Thoracic aorta (tissue), 2 donors: ENCODE data around the gene ATXN10. TPM values are rescaled to one million over a fixed set of nuclear protein-coding genes. Genes with fewer than 3 reads are reported as not detected.

Source experiments
- ATAC-seq: fragments of 150-250 bp; one replicate; pipeline ENCODE4 v1.8.0; 2017; ENCODE audit warnings: low read depth; ENCODE audit not compliant: insufficient number of reproducible peaks, low FRiP score
- DNase-seq: peaks from one replicate; pipeline ENCODE4 v3.0.0-alpha.2; 2020; ENCODE audit warnings: low spot score
- H3K27ac ChIP-seq, 2 donors: fragments of 200-600 bp; sonication (generic); 1 replicate in 1 of 2; 2 replicates in 1 of 2; pipeline ENCODE4 v1.5.1; 2016; ENCODE audit warnings: mild to moderate bottlenecking in 2 of 2, moderate library complexity in 2 of 2
- H3K27me3 ChIP-seq: fragments of 200-600 bp; sonication (generic); replicated peaks from 2 replicates; pipeline ENCODE4 v1.6.0; 2016; ENCODE audit warnings: mild to moderate bottlenecking; ENCODE audit not compliant: insufficient read depth
- H3K36me3 ChIP-seq: fragments of 200-600 bp; sonication (generic); one replicate; pipeline ENCODE4 v1.5.1; 2016
- H3K4me1 ChIP-seq, 2 donors: fragments of 200-600 bp; sonication (generic); 1 replicate in 1 of 2; 2 replicates in 1 of 2; pipeline versions ENCODE4 v1.5.1 to v1.6.0; 2016; ENCODE audit warnings: low read depth in 2 of 2, mild to moderate bottlenecking in 1 of 2; ENCODE audit not compliant: control insufficient read depth in 1 of 2
- H3K4me3 ChIP-seq: fragments of 200-600 bp; sonication (generic); 2 replicates; pipeline ENCODE4 v1.5.1; 2016; ENCODE audit warnings: mild to moderate bottlenecking
- H3K9me3 ChIP-seq: fragments of 200-600 bp; sonication (generic); 2 replicates; pipeline ENCODE4 v1.5.1; 2016
- total RNA-seq, 2 donors: library from RNA; depleted of rRNA; stranded (reverse); fragments of >200 nt; gene quantifications; one replicate each; pipeline versions ENCODE4 v1.1.0 to v1.2.3, GENCODE V29; 2016
- TF ChIP-seq, protein P1 (sequence below): fragments of 200-600 bp; sonication (generic); IDR thresholded peaks from one replicate; pipeline ENCODE4 v1.5.1; 2019; ENCODE audit warnings: antibody characterized with exemption

Gene ATXN10
- total RNA-seq, 2 donors from 2014 or later, result 52.9 to 164 TPM

DNA sequence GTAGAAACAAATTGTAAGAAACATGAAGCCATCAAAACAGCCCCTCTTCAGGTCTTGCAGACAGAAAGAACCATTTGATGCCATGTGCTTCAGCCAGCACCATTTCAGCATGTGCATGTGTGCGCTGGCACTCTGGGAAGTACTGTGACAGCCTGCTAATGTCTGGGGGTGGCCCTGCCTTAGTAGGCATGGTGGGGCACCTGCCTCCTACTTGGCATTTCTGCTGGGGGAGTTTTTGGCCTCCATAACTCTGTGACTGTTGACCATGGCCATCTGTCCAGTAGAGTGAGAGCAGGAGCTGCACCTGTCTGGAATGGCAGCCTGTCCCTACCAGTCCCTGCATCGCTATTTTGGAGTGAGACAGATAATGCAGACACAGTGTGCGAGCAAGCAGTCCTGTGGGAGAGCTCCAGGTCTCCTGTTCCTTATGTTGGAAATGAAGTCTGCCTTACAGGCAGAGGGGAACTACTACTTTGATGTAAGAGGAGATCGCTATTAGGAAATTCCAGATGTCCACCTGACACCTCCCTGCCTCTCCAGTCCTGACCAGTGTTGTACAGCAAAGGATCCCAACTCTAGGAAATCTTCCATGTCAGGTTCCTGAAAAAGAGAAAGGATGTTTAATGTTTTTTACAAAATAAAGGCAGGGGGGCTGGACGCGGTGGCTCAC, 102.5 kb downstream of the ATXN10 start:
- Histone ChIP-seq H3K27me3 (no peaks in the 10 kb centered on the region), H3K9me3 (no peaks in the 10 kb centered on the region), H3K4me3 (no peak overlapping the region), H3K27ac (no peak overlapping the region), H3K4me1 (no peaks in the 10 kb centered on the region), H3K36me3 (no peaks in the 10 kb centered on the region)
- ATAC-seq (no peak), DNase-seq (no peak)
- TF ChIP-seq, protein P1, sequence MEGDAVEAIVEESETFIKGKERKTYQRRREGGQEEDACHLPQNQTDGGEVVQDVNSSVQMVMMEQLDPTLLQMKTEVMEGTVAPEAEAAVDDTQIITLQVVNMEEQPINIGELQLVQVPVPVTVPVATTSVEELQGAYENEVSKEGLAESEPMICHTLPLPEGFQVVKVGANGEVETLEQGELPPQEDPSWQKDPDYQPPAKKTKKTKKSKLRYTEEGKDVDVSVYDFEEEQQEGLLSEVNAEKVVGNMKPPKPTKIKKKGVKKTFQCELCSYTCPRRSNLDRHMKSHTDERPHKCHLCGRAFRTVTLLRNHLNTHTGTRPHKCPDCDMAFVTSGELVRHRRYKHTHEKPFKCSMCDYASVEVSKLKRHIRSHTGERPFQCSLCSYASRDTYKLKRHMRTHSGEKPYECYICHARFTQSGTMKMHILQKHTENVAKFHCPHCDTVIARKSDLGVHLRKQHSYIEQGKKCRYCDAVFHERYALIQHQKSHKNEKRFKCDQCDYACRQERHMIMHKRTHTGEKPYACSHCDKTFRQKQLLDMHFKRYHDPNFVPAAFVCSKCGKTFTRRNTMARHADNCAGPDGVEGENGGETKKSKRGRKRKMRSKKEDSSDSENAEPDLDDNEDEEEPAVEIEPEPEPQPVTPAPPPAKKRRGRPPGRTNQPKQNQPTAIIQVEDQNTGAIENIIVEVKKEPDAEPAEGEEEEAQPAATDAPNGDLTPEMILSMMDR, result no peak

DNA sequence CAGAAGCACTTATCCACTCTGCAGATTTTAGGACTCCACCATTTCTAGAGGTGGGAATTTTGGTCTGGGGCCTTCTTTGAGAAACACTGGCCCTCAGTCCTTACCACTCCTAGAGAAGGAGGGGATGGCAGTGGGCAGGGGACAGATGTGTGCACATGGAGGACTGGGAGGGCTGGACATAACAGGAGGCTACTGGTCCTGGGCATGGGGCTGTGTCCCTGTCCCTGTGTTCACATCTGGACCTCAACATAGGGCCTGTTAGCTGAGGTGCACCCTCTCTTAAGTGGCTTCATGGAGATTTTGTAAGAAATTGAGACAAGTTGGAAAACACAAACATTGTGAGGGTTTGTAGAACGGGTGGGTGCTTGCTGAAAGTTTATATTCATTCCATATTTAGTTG, 103.4 kb downstream of the ATXN10 start:
- Histone ChIP-seq H3K9me3 (no peaks in the 10 kb centered on the region), H3K36me3 (no peaks in the 10 kb centered on the region), H3K4me3 (no peak overlapping the region), H3K27me3 (no peaks in the 10 kb centered on the region), H3K4me1 (no peaks in the 10 kb centered on the region), H3K27ac (no peak overlapping the region)
- TF ChIP-seq, protein P1, result no peak
- ATAC-seq (no peak), DNase-seq (no peak)

DNA sequence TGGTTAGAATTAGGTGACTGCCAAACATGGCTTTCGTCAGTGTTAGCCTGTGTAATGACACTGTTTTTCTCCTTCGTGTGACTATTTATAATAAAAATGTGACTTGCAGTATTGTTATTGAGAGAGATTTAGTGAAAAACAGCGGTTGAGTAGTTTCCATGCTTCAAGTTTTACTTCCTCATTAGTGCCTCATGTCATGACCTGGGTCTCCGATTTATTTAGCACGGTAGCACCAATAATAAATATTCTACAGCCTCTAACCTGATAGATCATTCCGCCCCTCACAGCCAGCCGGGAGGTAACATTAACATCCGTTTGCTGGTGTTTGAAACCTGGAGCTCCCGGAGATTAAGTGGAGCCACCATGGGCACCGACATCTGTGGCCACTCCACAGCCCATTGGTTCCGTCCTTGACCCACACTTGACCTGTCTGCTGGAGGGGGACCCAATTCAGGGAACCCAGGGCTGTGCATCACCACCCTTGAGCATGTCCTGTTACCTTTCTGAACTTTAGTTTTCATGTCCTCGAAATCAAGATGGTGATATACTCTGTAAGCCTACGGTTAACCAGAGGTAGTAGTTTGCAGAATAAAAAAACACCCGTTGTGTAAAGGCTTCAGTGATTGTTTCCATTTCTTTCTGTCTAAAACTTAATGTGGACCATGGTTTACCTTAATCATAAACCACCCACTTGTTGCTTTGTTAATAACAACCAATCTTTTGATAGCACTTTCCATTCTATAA, 104.1 kb downstream of the ATXN10 start:
- ATAC-seq, result no peak
- Histone ChIP-seq H3K9me3 (no peaks in the 10 kb centered on the region), H3K27ac (no peak overlapping the region), H3K36me3 (no peaks in the 10 kb centered on the region), H3K27me3 (no peaks in the 10 kb centered on the region), H3K4me3 (no peak overlapping the region), H3K4me1 (no peaks in the 10 kb centered on the region)
- TF ChIP-seq, protein P1, result no peak
- DNase-seq, result no peak

DNA sequence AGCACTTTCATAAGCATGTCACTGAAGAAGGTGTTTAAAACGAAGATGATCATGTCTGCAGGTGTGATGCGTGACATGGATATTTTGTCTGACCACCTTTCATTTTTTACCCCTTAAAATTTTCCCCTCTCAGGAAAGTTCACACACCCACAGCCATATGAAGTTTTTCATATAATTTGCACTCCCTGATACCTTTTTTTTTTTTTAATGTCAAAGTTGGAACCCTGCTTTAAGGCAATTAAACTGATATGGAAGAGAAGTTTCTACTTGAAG, 104.6 kb downstream of the ATXN10 start:
- no peak overlapping the region for H3K27ac ChIP-seq
- TF ChIP-seq, protein P1, result no peak
- H3K27me3 ChIP-seq, result no peaks in the 10 kb centered on the region
- DNase-seq, result no peak
- no peaks in the 10 kb centered on the region for H3K4me1 ChIP-seq
- H3K36me3 ChIP-seq, result no peaks in the 10 kb centered on the region
- ATAC-seq, result no peak
- no peak overlapping the region for H3K4me3 ChIP-seq
- no peaks in the 10 kb centered on the region for H3K9me3 ChIP-seq

DNA sequence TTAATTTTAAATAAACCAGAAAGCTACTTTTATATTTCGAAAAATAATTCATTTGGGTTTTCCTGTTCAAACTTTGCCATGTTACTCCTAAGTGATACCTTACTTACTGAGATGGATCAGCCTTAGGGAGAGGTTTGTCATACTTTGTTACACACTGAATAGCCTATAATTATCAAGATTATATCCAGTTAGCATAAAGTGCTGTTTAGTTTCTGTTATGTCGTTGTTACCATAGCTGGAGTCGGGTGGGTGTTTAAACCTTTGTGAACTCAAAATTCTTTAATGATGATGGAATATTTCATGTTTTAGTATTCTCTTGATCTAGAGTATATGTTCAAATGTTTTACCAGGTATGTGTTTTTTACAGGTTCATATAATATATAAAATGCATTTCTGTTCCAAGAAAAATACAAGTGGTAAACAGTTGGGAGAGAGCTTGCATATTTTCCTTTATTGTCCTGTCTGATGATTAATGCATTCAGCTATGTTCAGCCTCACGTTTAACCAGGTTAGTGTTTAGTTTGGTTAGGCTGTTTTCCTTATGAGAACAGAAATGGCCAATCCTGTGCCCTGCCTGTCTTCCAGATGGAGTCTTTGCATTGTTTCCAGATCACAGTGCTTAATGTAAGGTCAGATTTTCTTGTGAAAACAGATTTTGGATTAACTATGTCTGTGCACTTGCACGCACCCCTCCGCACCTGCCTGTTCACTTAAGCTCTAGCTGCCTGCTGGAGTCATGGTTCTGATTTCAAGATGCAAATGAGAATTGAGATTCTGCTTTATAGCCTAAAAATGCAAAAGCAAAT, 105.6 kb downstream of the ATXN10 start:
- TF ChIP-seq, protein P1, result no peak
- Histone ChIP-seq H3K9me3 (no peaks in the 10 kb centered on the region), H3K27ac (no peak overlapping the region), H3K27me3 (no peaks in the 10 kb centered on the region), H3K36me3 (no peaks in the 10 kb centered on the region), H3K4me1 (no peaks in the 10 kb centered on the region), H3K4me3 (no peak overlapping the region)
- DNase-seq, result no peak
- ATAC-seq, result no peak
